SU-DHL-6 (cell line): ENCODE data around the gene YBX1.

Experiments used
- H2AFZ ChIP-seq: fragments of 200-600 bp; sonication (generic); 2 replicates; pipeline ENCODE4 v1.6.1; 2014; ENCODE audit warnings: low read depth, mild to moderate bottlenecking, moderate library complexity, mixed read lengths, antibody characterized with exemption, low read length; ENCODE audit not compliant: severe bottlenecking
- H3F3A ChIP-seq: fragments of 200-600 bp; shearing (Covaris generic); 2 replicates; pipeline ENCODE4 v1.6.0; 2016; ENCODE audit warnings: antibody characterized with exemption, mild to moderate bottlenecking; ENCODE audit not compliant: insufficient read depth
- H3K27ac ChIP-seq: fragments of 200-600 bp; sonication (generic); 2 replicates; pipeline ENCODE4 v1.5.1; 2016; ENCODE audit warnings: low read depth, mild to moderate bottlenecking, low read length, moderate library complexity, mixed read lengths
- H3K27me3 ChIP-seq: fragments of 200-600 bp; sonication (generic), shearing (Covaris generic); 2 replicates; pipeline ENCODE4 v1.6.0; 2014; ENCODE audit warnings: mild to moderate bottlenecking, low read length
- H3K36me3 ChIP-seq: fragments of 200-600 bp; sonication (generic); 2 replicates; pipeline ENCODE4 v1.6.1; 2014; ENCODE audit warnings: mild to moderate bottlenecking, low read length, mixed read lengths
- H3K4me2 ChIP-seq: fragments of 300-600, 200-600 bp; shearing (Covaris generic), sonication (generic); 2 replicates; pipeline ENCODE4 v1.6.0; 2014; ENCODE audit warnings: low read length, low read depth, mild to moderate bottlenecking; ENCODE audit not compliant: poor library complexity, severe bottlenecking
- H3K4me3 ChIP-seq: fragments of 200-600 bp; sonication (generic); 2 replicates; pipeline ENCODE4 v1.5.1; 2014; ENCODE audit warnings: antibody characterized with exemption, low read length, mild to moderate bottlenecking, mixed read lengths; ENCODE audit not compliant: insufficient read depth, poor library complexity, severe bottlenecking
- H3K79me2 ChIP-seq: fragments of 200-600 bp; sonication (generic); 2 replicates; pipeline ENCODE4 v1.6.1; 2014; ENCODE audit warnings: mild to moderate bottlenecking, low read length, moderate library complexity; ENCODE audit not compliant: insufficient read depth
- H3K9ac ChIP-seq: fragments of 200-600 bp; sonication (generic); 2 replicates; pipeline ENCODE4 v1.7.0; 2014; ENCODE audit warnings: mild to moderate bottlenecking, low read length
- H3K9me2 ChIP-seq: fragments of 200-600 bp; sonication (generic); replicated peaks from 2 replicates; pipeline ENCODE4 v1.6.1; 2014; ENCODE audit warnings: low read length; ENCODE audit not compliant: insufficient read depth
- H3K9me3 ChIP-seq: fragments of 200-600 bp; sonication (generic); 2 replicates; pipeline ENCODE4 v1.6.1; 2014; ENCODE audit warnings: low read length, mixed read lengths; ENCODE audit not compliant: insufficient read depth
- H4K20me1 ChIP-seq: fragments of 200-600 bp; sonication (generic); 2 replicates; pipeline ENCODE4 v1.6.1; 2014; ENCODE audit warnings: low read depth, mild to moderate bottlenecking, antibody characterized with exemption, low read length, moderate library complexity, mixed read lengths
- CTCF ChIP-seq: fragments of 200-600 bp; sonication (generic); IDR thresholded peaks from one replicate; pipeline ENCODE4 v1.5.1; 2017; ENCODE audit warnings: antibody characterized with exemption, mild to moderate bottlenecking, low read length, moderate library complexity; ENCODE audit not compliant: insufficient read depth, poor library complexity, severe bottlenecking
- EZH2phosphoT487 ChIP-seq: fragments of 200-600 bp; sonication (generic), shearing (Covaris generic); conservative IDR thresholded peaks from 2 replicates; pipeline ENCODE4 v1.6.1; 2018; ENCODE audit warnings: mild to moderate bottlenecking, antibody characterized with exemption, low read length, moderate library complexity, mixed read lengths

YBX1 gene

GRCh38 chr1:42730002-42730401 is 47.8 kb downstream of the YBX1 start:
- no peak overlapping the region for H3K9ac ChIP-seq
- H3K9me2 ChIP-seq: no peaks in the 10 kb centered on the region
- H2AFZ ChIP-seq: no peak overlapping the region
- no peak for TF ChIP-seq EZH2phosphoT487
- TF ChIP-seq CTCF: no peak
- H3K27me3 ChIP-seq: no peaks in the 10 kb centered on the region
- H3K9me3 ChIP-seq: no peaks in the 10 kb centered on the region
- no peaks in the 10 kb centered on the region for H4K20me1 ChIP-seq
- no peak overlapping the region for H3K27ac ChIP-seq
- no peak overlapping the region for H3K4me2 ChIP-seq
- no peak overlapping the region for H3K4me3 ChIP-seq
- H3K36me3 ChIP-seq: no peaks in the 10 kb centered on the region
- no peaks in the 10 kb centered on the region for H3F3A ChIP-seq
- H3K79me2 ChIP-seq: no peaks in the 10 kb centered on the region

GRCh38 chr1:42730988-42731387 is 48.8 kb downstream of the YBX1 start:
- Histone ChIP-seq H3F3A (no peaks in the 10 kb centered on the region), H3K36me3 (no peaks in the 10 kb centered on the region), H4K20me1 (no peaks in the 10 kb centered on the region), H2AFZ (no peak overlapping the region), H3K4me2 (no peak overlapping the region), H3K9ac (no peak overlapping the region), H3K27ac (no peak overlapping the region), H3K79me2 (no peaks in the 10 kb centered on the region), H3K27me3 (no peaks in the 10 kb centered on the region), H3K4me3 (no peak overlapping the region), H3K9me3 (no peaks in the 10 kb centered on the region), H3K9me2 (no peaks in the 10 kb centered on the region)
- TF ChIP-seq CTCF: no peak
- no peak for TF ChIP-seq EZH2phosphoT487

- H3K9me2 ChIP-seq: no peaks in the 10 kb centered on the region
- H3K27me3 ChIP-seq: no peaks in the 10 kb centered on the region
- H3K79me2 ChIP-seq: no peaks in the 10 kb centered on the region
- no peak for TF ChIP-seq EZH2phosphoT487
- no peak for TF ChIP-seq CTCF
- H3K9ac ChIP-seq: no peak overlapping the region
- no peak overlapping the region for H3K27ac ChIP-seq
- no peaks in the 10 kb centered on the region for H4K20me1 ChIP-seq
- no peaks in the 10 kb centered on the region for H3K9me3 ChIP-seq
- no peak overlapping the region for H2AFZ ChIP-seq
- H3K4me2 ChIP-seq: no peak overlapping the region
- H3K4me3 ChIP-seq: no peak overlapping the region
- no peaks in the 10 kb centered on the region for H3F3A ChIP-seq
- no peaks in the 10 kb centered on the region for H3K36me3 ChIP-seq
These were observed 49.4 kb downstream of the YBX1 start for GRCh38 chr1:42731585-42731984.

- H2AFZ ChIP-seq: no peak overlapping the region
- TF ChIP-seq CTCF (no peak), EZH2phosphoT487 (no peak)
These were observed 50.0 kb downstream of the YBX1 start for GRCh38 chr1:42732126-42732680.

More at GRCh38 chr1:42732126-42732680, 50.0 kb downstream of the YBX1 start:
- Histone ChIP-seq H3K9ac (no peak overlapping the region), H3F3A (no peaks in the 10 kb centered on the region), H3K9me2 (no peaks in the 10 kb centered on the region), H3K4me3 (no peak overlapping the region), H3K79me2 (no peaks in the 10 kb centered on the region), H3K36me3 (no peaks in the 10 kb centered on the region), H3K9me3 (no peaks in the 10 kb centered on the region), H3K4me2 (no peak overlapping the region), H4K20me1 (no peaks in the 10 kb centered on the region), H3K27ac (no peak overlapping the region), H3K27me3 (no peaks in the 10 kb centered on the region)
